HG02642 (cell line): Measurements from ENCODE around the gene MSI2.

Source experiments
- ATAC-seq: cut with Tn5 transposase; IDR thresholded peaks from one replicate; pipeline ENCODE4 v1.9.1; 2021; ENCODE audit warnings: mild to moderate bottlenecking; ENCODE audit not compliant: unreplicated experiment, poor library complexity

The MSI2 gene

DNA sequence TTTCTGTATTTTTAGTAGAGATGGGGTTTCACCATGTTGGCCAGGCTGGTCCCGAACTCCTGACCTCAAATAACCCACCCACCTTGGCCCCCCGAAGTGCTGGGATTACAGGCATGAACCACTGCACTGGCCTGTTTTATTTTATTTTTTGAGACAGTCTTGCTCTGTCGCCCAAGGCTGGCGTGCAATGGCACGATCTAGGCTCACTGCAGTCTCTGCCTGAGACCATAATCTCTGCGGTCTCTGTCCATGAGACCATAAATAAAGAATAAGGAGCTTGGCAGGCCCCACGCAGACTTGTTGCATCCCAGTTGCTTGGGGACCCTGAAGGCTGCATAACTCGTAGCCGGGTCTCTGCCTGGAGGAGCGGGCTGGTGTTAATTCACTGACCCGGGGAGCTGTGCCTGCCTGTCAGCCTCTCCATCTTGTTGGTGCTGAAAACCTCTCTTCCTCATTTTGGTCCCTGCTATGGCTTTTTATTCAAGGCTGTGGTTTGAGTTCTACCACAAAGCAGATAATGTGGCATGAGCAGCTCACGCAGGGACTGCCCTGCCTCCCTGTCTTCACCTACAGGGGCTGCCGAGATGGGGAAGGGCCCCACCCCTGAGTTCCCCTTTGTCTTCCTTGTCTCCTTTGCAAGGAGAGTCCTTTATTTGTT is 82.1 kb downstream of the MSI2 start:
- ATAC-seq, result peak; percentile 78

DNA sequence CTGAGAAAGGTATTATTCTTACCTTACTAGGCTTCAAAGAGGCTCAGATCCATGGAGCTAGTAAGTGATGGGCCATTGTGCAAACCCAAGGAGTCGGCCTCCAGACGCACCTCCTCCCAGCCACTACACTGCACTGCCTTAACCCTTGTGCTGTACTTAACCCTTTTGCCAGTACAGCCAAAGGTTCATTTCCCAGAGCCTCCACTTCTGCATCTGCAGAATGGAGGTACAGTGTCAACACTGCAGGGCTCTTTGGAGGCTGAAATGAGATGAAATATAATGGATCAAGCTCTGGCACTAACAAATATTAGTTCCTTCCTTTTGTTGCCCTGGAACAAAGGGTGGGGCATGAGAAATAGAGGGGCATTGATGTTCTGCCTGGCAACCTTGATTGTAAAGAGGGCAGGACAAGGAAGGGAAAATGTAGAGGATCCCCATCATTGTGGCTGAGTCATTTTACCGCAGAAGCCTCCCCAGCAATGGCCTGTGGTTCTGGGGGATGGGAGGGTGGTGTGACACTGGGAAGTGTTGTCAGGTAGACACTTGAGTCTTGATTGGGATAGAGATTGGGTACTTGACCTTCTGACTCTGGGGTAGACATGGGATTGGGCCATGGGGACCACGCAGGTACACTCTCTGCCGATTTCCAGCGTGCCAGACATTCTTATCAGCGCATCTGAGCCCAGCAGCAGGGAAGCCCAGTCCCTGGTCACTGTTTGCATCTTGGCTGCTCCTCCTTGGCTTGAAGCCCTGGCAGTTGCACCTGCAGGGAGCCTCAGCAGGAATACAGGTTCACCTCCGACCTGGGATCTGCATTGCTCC is 84.0 kb downstream of the MSI2 start:
- ATAC-seq, result no peak

DNA sequence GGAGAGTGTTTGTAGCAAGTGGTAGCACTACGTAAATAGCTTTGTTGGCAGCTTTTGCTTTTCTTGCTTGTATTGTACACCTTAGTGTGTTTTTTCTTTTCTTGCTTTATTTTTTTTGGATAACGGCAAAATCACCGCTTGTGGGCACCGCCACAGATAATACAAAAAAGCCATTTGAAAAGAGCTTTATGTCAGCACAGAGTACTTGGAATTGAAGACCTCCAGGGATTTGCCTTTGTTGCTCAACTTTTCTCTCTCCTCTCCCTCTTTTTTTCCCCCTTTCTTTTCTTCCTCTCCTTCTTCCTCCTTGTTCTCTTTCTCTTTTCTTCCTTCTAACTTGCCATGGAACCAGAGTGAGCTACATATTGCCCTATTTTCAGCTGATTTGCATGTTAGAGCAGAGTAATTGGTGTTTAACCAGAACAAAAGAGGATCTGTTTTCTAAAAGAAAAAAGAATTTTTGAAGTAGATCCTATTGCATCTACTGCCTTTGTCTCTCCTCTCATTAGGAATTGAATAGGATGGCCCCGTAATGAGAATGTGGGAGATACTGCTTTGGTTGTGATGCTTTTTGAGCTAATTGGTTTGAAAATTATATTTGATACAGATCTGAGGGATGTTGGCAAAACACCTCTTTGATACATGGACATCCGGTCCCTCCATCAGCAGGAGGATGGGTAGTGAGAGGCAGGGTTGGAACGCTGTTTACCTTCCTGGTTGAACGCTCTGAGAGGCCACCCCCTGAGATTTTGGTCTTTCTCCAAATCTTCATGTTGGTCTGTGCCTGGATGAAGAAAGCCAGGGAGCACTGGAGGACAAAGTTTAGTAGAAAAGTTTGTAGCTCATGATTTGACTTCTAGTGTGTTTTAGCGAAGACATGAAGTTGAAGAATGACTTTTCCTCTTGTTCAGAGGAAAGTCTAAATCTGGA is 85.6 kb downstream of the MSI2 start:
- no peak for ATAC-seq

DNA sequence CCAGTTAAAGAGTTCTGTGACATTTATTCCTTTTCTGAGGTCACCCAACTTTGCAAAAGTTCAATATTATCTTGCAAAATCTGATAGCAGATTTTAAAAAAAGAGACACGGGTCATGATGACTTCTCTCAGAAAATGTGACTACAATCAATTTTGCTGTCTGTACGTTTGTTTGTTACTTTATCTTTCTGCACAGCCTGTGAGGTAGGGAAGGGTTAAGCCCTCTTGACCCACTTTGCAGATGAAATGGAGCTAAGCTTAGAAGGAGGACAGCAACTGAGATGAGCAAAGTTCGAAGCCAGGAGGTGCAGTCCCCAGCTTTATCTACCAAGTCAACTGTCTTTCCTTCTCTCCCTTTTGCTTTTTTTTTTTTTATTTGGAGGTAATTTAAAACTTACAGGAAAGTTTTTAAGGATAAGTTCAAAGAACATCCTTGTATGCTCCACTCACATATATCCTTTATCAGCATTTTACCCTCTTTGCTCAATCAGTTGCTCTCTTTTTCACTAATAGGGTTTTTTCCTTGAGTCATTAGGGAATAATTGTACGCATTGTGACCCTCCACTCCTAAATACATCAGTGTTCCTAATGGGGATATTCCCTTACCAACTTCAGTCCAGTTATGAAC is 86.8 kb downstream of the MSI2 start:
- no peak for ATAC-seq

DNA sequence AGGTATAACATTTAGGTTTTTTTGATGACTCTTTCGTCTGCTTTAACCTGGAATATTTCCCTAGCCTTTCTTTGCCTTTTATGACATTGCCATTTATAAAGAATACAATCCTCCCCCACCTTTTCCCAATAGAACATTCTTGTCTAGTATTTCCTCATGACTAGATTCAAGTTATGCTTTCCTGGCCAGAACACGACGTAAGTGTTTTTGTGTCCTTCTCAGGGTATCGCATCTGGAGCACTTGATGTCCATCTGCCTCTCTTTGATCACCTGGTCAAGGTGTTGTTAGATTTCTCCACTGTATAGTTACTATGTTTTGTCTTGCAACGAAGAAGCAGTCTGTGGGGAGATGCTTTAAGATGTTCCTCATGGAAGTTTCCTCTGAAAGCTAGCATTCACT is 87.4 kb downstream of the MSI2 start:
- no peak for ATAC-seq

DNA sequence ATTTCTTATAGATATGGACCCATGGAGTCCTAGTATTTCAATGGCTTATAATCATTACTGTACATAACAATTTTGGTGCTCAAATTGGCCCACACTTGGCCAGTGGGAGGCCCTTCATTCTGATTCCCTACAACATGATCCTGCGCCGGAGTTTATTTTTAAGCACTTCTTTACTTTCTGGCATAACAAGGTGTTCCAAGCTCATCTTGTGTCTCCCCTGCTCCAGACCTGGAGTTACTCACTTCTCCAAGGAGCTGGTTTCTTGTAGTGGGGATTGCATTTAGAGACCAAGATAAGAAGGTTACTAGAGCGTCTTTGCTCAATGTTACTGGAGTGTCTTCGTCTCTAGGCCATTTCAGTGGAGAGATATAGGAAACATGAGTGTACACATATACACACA is 87.9 kb downstream of the MSI2 start:
- no peak for ATAC-seq

DNA sequence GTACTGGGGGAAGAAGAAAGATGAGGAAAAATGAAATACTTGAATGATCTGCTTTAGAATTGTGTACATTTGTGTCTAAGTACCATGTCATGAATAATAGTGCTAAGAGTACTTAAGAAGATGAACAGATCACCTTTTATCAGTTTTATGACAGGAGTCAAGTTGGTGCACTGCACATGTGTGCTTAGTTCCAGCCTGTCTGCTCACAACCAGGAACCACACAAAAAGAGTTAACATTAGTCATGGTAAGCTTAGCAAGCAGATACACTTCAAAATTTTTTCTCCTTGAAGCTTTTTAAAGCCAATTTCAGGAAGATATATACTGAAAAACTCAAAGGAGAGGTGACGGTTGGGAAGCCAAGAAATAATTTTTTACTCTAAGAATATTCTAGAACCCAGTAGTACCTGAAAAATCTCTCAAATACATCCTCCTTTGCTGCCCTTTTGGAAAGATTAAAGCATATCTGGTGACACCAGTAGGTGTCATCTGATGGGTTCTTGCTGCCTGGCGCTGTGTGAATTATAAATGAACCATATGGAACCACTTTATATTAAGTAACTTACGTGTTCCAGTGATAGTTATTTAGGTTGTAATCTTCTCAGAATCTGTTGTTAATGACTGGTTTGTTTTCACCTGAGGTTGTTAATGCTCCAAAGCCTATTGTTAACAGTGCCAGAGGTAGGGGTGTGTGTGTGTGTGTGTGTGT is 93.4 kb downstream of the MSI2 start:
- ATAC-seq, result no peak

DNA sequence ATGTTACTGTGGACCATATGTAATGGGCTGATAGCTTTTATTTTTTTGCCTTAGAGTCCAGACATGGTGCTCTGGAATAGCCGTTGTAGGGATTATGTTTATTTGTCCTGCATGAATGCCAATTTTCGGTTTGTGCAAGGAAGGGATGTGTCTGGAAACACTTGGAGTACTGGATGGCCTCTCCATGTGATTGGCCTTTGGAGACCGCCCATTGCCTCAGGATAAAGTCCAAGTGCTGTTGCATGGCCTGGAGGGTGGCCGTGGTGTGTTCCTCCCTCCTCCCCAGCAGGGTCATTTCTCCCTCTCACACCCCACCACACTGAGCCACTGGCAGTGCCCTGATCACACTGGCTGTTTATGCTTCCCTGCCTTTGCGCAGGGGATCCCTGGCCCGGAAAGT is 93.9 kb downstream of the MSI2 start:
- no peak for ATAC-seq

DNA sequence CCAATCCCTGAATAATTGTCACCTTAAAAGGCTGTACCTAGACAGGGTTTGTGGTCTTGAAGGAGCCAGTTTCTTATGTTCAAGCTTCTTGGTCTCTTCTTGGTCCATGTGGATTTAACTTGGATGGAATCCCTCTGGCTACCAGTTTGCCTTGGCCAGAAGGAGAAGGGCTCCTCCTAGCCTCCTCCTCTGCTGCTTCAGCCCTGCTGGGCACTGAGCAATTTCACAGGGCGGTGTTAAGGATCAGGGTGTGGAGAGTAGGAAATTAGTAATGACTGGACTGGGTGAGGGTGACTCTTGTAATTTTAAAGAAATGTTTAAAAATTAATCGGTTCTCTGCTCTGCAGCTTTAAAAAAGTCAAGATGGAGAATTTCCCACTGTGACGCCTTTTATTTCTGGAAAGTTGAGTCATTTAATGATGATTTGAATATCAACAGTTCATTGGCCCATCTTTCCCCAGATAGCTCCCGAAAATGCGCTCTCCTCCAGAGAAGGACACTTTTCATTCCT is 96.4 kb downstream of the MSI2 start:
- no peak for ATAC-seq

DNA sequence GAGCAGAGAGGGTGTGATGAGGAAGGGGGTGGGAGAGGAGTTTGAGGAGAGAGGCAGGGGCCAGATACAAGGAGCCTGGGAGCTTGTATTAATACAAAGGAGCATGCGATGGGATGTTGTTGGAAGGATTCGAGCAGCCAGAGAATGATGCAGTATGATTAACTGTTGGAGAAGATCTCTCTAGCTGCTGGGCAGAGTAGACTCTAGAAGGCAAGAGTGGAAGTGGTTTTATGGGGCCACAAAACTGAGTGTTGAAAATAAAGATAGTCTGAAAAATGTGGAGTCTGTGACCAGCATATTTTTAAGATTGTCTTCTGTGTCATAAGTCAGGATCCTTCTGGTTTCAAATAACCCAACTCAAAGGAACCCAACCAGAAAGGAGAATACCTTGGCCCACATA is 98.3 kb downstream of the MSI2 start:
- no peak for ATAC-seq

DNA sequence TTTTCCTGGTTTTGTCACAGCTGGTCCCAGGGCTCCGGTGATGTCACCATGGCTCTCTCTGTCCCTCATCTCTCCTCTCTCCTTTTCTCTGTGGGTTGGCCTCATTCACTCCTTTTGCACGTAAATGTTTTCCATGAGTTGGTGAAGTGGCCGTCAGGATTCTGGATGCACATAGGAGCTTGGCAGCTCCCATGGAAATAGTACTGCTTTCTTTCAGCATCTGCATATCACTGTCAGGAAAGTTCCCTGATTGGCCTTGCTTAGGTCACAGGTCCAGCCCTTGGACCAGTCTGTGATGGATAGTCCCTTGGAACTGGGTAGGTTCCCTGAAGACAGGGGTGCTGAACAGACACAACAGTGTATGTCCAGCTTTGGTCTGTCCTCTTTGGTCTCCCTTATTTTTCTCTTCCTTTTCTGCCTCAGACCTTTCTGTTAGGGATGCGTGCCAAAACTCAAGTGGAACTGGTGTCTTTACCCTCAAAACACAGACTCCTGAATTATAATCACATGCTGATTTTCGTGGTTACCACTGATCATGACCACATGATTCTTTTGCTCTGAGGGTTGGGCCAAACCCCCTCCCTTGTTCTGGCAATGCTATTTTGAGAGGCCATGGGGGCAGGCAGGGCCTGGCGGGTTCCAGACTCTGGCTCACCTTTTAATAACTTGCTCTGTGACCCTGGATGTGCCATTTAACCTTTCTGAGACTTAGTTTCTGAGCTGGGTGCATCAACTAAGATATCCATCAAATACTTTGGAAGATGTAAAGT is 99.0 kb downstream of the MSI2 start:
- ATAC-seq, result no peak

DNA sequence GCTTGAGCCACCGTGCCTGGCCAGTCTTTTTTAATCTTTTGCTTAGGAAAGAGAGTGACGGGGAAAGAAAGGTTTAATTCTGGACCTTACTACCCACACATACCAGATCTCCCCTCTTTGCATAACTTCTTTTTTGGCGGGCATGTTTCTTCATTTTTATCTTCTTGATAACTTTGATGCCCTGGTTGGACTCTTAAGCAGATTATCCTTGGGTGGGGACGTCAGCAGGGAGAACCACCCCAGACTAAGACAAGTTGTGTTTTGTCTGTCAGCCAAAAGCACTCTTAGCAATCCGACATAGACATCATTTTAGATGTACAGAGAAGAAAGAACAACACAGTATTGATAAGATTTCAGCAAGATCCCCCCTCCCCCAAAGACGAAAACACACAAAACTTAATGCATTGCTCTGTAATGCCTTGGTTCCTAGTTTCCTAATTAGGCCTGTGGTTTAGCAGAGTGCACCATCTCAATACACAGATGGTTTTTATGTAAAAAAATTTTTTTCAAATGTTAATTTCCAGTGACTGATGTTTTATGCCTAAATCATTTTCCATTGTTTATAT is 99.9 kb downstream of the MSI2 start:
- peak; percentile 31 for ATAC-seq

DNA sequence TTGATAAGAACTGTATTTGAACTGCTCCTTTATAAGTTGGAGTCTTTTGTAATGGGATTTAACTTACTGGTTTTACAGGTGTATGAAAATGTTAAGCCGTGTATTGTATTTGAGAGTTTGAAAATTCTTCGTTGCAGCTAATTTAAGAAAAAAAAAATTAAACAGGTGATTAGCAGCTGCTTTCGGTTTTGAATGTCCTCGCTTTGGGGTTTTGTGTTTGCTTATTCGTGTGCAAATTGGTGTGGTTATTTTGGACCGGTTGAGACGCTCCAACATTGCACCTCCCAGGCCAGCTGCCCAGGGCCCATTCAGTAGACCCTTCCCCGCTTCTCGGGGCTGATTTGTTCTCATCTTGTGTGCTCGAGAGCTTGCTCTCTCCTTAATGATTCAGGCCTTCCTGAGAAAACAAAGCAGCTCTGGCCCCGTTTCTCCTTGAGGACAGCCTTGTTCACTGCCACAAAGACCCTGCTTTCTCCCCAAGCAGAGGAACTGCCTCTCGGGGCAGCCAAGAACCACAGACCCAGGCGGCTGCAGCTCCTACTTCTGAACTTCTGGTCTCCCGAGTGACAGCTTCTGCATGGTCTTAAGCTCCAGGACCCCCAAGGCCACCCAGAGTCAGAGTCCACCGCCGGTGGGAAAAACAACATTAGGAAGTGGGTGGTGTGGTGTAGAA is 100.5 kb downstream of the MSI2 start:
- peak; percentile 53 for ATAC-seq

DNA sequence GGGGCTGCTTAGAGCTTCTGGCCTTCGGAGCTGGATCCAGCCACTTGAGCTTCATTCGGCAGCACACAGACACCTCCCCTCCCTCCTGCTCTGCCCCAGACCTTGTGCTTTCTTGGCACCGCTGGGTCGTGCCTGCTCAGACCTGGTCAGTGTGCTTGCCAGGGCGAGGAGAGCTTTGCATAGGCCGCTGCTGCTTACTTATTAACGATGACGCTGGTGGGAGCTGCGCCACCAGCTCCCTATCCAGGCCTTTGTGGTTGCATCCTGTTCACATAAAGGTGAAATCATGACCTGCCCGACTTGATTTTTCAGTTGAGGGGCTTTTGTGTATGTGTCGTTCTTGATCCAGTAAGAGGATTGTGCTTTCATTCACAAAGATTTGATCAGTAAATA is 101.1 kb downstream of the MSI2 start:
- peak; percentile 59 for ATAC-seq

DNA sequence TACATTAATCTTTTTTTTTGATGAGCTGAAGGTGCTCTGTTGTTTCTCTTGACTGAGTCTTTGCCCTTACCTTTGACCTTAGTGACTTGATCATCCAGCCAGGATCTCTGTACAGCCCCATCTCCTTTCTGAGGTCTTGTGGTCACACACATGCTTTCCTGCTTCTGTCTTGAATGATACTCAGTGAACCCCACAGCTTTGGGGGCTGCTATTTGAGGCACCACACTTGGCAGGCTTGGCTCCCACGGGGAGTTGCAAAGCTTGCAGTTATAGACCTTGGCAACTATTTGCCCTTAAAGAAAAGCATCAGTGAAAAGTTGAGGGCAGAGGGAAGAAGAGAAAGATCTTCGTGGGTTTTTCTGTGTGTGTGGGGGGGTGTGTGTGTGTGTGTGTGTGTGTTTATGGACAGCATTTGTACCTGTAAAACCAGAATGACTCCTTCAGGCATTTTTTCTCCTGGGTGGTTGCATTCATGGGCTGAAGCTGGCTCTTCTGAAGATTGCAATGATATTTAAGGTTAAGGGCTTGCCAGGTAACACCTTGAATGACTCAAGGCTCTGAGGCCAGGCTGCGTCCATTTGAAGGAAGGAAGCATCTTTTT is 101.6 kb downstream of the MSI2 start:
- peak; percentile 63 for ATAC-seq

DNA sequence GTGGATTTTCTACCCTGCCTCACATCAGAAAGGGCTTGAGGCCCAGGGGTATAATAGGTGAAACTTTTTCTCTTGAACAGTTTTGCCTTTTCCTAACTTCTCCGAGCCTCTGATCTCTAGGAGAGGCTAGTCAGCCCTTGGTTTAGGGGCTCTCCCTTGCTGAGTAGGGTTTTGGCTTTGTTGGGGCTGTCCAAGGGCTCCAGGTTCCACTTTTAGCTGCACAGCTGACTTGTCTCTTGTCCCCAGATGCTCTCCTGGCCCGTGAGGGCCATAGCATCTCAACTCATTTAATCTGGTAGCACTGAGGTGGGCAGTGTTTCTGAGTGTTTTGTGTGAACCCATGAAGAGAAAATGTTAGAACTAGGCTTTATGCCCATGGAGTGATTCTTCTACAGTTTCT is 103.9 kb downstream of the MSI2 start:
- no peak for ATAC-seq

DNA sequence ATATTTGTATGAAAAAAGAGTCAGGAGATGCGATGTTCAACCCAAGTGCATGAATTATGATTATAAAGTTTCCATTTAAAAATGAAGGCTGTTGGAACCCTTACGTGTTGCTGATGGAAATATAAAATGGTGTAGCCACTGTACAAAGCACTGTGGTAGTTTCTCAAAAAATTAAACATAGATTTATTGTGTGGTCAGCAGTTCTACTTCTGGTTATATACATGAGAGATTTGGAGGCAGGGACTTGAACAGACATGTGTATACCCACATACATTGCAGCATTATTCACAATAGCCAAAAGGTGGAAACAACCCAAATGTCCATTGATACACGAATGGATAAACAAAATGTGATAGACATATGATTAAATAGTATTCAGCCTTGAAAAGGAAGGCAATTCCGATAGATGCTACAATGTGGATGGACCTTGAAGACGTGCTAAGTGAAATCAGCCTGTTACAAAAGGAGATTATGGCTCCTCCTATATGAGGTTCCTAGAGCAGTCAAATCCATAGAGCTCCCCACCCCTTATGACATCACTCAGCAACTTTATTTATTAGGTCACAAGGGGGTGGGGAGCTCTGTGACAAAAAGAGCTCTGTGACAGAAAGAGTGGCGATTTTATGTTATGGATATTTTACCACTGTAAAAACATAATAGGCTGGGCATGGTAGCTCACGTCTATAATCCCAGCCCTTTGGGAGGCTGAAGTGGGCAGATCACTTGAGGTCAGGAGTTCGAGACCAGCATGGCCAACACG is 106.7 kb downstream of the MSI2 start:
- no peak for ATAC-seq
